ENCODE data around the gene FRS2. TPM values are rescaled to one million over a fixed set of nuclear protein-coding genes. Genes with fewer than 3 reads are reported as not detected.

FRS2 gene
- total RNA-seq, 4 donors from 2014 or later: 39.9 to 70.6 (median 59.1) TPM

DNA sequence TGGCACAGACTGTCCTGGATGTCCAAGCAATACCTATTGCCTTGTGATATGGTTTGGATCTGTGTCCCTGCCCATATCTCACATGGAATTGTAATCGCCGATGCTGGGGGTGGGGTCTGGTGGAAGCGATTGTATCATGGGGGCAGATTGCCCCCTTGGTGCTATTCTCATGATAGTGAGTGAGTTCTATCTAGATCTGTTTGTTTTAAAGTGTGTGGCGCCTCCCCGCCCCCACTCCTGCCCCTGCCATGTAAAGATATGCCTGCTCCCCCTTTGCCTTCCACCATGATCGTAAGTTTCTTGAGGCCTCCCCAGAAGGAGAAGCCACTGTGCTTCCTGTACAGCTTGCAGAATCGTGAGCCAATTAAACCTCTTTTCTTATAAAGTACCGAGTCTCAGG is 157.3 kb downstream of the FRS2 start:
- Histone ChIP-seq H3K4me1 (no peaks in the 10 kb centered on the region), H3K4me3 (no peak overlapping the region), H3K27me3 (no peaks in the 10 kb centered on the region), H3K27ac (no peak overlapping the region), H3K36me3 (no peaks in the 10 kb centered on the region), H3K9me3 (no peaks in the 10 kb centered on the region)
- ATAC-seq: no peak
- WGBS, 2 donors (ENCODE audit: low coverage in 1 of 2): 87 to 100% methylated on average over 1 to 6 of the region's 8 CpGs
- TF ChIP-seq, protein P1, sequence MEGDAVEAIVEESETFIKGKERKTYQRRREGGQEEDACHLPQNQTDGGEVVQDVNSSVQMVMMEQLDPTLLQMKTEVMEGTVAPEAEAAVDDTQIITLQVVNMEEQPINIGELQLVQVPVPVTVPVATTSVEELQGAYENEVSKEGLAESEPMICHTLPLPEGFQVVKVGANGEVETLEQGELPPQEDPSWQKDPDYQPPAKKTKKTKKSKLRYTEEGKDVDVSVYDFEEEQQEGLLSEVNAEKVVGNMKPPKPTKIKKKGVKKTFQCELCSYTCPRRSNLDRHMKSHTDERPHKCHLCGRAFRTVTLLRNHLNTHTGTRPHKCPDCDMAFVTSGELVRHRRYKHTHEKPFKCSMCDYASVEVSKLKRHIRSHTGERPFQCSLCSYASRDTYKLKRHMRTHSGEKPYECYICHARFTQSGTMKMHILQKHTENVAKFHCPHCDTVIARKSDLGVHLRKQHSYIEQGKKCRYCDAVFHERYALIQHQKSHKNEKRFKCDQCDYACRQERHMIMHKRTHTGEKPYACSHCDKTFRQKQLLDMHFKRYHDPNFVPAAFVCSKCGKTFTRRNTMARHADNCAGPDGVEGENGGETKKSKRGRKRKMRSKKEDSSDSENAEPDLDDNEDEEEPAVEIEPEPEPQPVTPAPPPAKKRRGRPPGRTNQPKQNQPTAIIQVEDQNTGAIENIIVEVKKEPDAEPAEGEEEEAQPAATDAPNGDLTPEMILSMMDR (IDR thresholded peaks at IDR 0.05): no peak
- TF ChIP-seq EP300 (IDR thresholded peaks at IDR 0.05) (no peak), POLR2A (IDR thresholded peaks at IDR 0.05) (no peak), POLR2AphosphoS5 (IDR thresholded peaks at IDR 0.05) (no peak)

Small RNAs within 50 kb of the gene (small RNA-seq; reads per million reads assigned to genes)
- gene MIR3913-1: 9.3 to 22.2 (median 12.9) reads per million in 4 donors

Other genes with a start within 250 kb of the FRS2 start
- 10 to 100 TPM; 25.8 to 41.1 (median 29.9) TPM for gene CPSF6, start 230.8 kb upstream of the FRS2 start, total RNA-seq
- 10 to 100 TPM in 3 of 4 donors, 1 to 10 TPM in 1; 7.6 to 74.3 (median 32.6) TPM for gene LYZ, start 122.0 kb upstream of the FRS2 start, total RNA-seq
- 10 to 100 TPM in 3 of 4 donors, 1 to 10 TPM in 1; 9.6 to 48.7 (median 16.6) TPM for gene YEATS4, start 110.6 kb upstream of the FRS2 start, total RNA-seq
- gene CCT2, start 115.1 kb downstream of the FRS2 start, total RNA-seq: 100 to 1,000 TPM in 3 of 4 donors, 10 to 100 TPM in 1; 95.4 to 125 (median 110) TPM
- gene LRRC10, start 140.5 kb downstream of the FRS2 start, total RNA-seq: not detected
- gene BEST3, start 228.9 kb downstream of the FRS2 start, total RNA-seq: under 1 TPM in 1 of 4 donors, not detected in 3; 0.23 TPM

Measured in gastroesophageal sphincter (tissue), 4 donors.